Sigmoid colon (tissue), 4 donors: Measurements from ENCODE around the gene OR2V1.

ENCODE experiments used
- CTCF ChIP-seq, 4 experiments: fragments of 450-650 bp in 3 of 4; fragments of 200-600 bp in 1 of 4; IDR thresholded peaks; one replicate each; pipeline ENCODE4 v1.5.1; 2016 to 2019; ENCODE audit warnings: antibody characterized with exemption in 4 of 4, mild to moderate bottlenecking in 3 of 4, moderate library complexity in 2 of 4
- EP300 ChIP-seq, 4 donors: sonication (generic); formaldehyde crosslinking; IDR thresholded peaks; one replicate each; pipeline ENCODE4 v1.6.1; 2017; ENCODE audit warnings: antibody characterized with exemption in 4 of 4
- POLR2A ChIP-seq, 2 donors: fragments of 450-650 bp; IDR thresholded peaks; one replicate each; pipeline ENCODE4 v1.6.1; 2016; ENCODE audit warnings: antibody characterized with exemption in 2 of 2, mild to moderate bottlenecking in 2 of 2, moderate library complexity in 2 of 2
- POLR2AphosphoS5 ChIP-seq, 4 donors: sonication (generic); formaldehyde crosslinking; IDR thresholded peaks; one replicate each; pipeline ENCODE4 v1.6.1; 2017; ENCODE audit warnings: antibody characterized with exemption in 4 of 4

DNA sequence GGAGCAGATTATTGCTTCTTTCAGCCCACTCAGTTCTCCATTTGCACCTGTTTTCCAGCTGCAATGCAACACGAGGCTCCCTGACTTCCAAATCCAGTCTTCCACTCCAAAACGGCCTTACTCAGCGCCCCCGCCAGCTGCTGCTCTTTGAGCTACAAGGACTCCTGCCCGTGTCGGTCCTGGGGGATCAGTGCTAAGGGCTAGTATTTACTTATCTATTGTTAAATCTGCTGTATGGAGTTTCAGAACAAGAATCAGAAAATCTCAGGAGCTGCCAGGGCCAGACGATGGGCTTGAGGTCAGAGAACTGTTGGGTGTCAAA, 44.1 kb downstream of the OR2V1 start:
- no peak for TF ChIP-seq CTCF (IDR thresholded peaks at IDR 0.05)
- no peak for TF ChIP-seq POLR2AphosphoS5 (IDR thresholded peaks at IDR 0.05)
- no peak for TF ChIP-seq POLR2A (IDR thresholded peaks at IDR 0.05)
- TF ChIP-seq EP300 (IDR thresholded peaks at IDR 0.05), result no peak
